Activated T-helper 1 cell treated with anti-CD3 and anti-CD28 coated beads, Interleukin-12 subunit alpha, Interleukin-12 subunit beta, Interleukin-2, Interleukin-4 antibody, amounts not matched to agents 30 ng/mL and 10 ng/mL and 1 ng/mL, durations not matched to agents 14 hours and 24 hours and 36 hours (primary cell): Measurements from ENCODE around the gene OR2AJ1. TPM values are rescaled to one million over a fixed set of nuclear protein-coding genes. Genes with fewer than 3 reads are reported as not detected.
"Not testable (repeated sequence)": the region's sequence is repeated elsewhere in the genome, so short reads cannot be mapped to it uniquely, and the experiment has no call there.

Experiments used
- DNase-seq: peaks from one replicate; pipeline ENCODE4 v3.0.0; 2021; ENCODE audit warnings: low spot score
- H3K27ac Mint-ChIP-seq: one replicate; pipeline ENCODE4 v1.8.0; 2021; ENCODE audit warnings: mild to moderate bottlenecking, mixed read lengths
- H3K27me3 Mint-ChIP-seq: one replicate; pipeline ENCODE4 v1.8.0; 2022; ENCODE audit warnings: mild to moderate bottlenecking, moderate library complexity, mixed read lengths; ENCODE audit not compliant: insufficient read depth
- H3K36me3 Mint-ChIP-seq: one replicate; pipeline ENCODE4 v1.8.0; 2021; ENCODE audit warnings: low read depth, mixed read lengths
- H3K4me1 Mint-ChIP-seq: one replicate; pipeline ENCODE4 v1.8.0; 2021; ENCODE audit warnings: low read depth, mixed read lengths
- H3K4me3 Mint-ChIP-seq: one replicate; pipeline ENCODE4 v1.8.0; 2021; ENCODE audit warnings: mild to moderate bottlenecking, moderate library complexity, mixed read lengths
- H3K9me3 Mint-ChIP-seq: one replicate; pipeline ENCODE4 v1.8.0; 2021; ENCODE audit warnings: mixed read lengths
- intact Hi-C: fragments of 100-400 bp; cut with micrococcal nuclease; formaldehyde crosslinking; loops from one replicate; pipeline ENCODE4 v1.15.1; 2024
- total RNA-seq: library from RNA; stranded (reverse); gene quantifications from 2 replicates; pipeline ENCODE4 v1.2.3, GENCODE V29; 2022

The OR2AJ1 gene
- total RNA-seq, 1 donor from 2014 or later = not detected

- H3K4me3 Mint-ChIP-seq = no peak within 1 kb of the TSS
- DNase-seq = no peak
- no peaks in the 10 kb centered on the region for H3K4me1 Mint-ChIP-seq
- no peaks in the 10 kb centered on the region for H3K27me3 Mint-ChIP-seq
- no peak within 1 kb of the TSS for H3K27ac Mint-ChIP-seq
- no peaks in the 10 kb centered on the region for H3K9me3 Mint-ChIP-seq
- no peaks in the 10 kb centered on the region for H3K36me3 Mint-ChIP-seq
- intact Hi-C loops = no loop called here
These were observed 4.7 kb upstream of the OR2AJ1 start, which contains the start of gene OR2T8 for GRCh38 chr1:247919952-247920351. Gene OR2T8, plus strand, starts transcription at chr1:247920252. Its CDS starts 766 bp downstream, at chr1:247921018.

- Mint-ChIP-seq H3K9me3 (no peaks in the 10 kb centered on the region), H3K36me3 (no peaks in the 10 kb centered on the region), H3K4me1 (no peaks in the 10 kb centered on the region), H3K4me3 (no peak overlapping the region), H3K27ac (no peak overlapping the region), H3K27me3 (no peaks in the 10 kb centered on the region)
- intact Hi-C loops = no loop called here
- DNase-seq = no peak
These were observed 748 bp upstream of the OR2AJ1 start for GRCh38 chr1:247923941-247924340.

GRCh38 chr1:247933989-247934388 lies 9.3 kb downstream of the OR2AJ1 start:
- intact Hi-C loops = no loop called here
- Mint-ChIP-seq H3K27me3 (peaks cover 2% of the 10 kb centered on the region), H3K4me1 (no peaks in the 10 kb centered on the region), H3K27ac (no peak overlapping the region), H3K4me3 (no peak overlapping the region), H3K9me3 (no peaks in the 10 kb centered on the region), H3K36me3 (no peaks in the 10 kb centered on the region)
- DNase-seq = no peak

- Mint-ChIP-seq H3K27ac (no peak overlapping the region), H3K4me3 (no peak overlapping the region), H3K4me1 (no peaks in the 10 kb centered on the region), H3K36me3 (no peaks in the 10 kb centered on the region), H3K9me3 (no peaks in the 10 kb centered on the region), H3K27me3 (peaks cover 4% of the 10 kb centered on the region)
- no peak for DNase-seq
- intact Hi-C loops = loop anchor here (2.0 to 5.0 kb wide), 4 partner anchors 167 to 872 kb away; no protein-coding TSS in a partner anchor
These were observed 11.1 kb downstream of the OR2AJ1 start for GRCh38 chr1:247935781-247936180.

GRCh38 chr1:247936415-247936814 lies 11.7 kb downstream of the OR2AJ1 start:
- no peak overlapping the region for H3K27ac Mint-ChIP-seq
- intact Hi-C loops = loop anchor here (2.0 to 5.0 kb wide), 4 partner anchors 166 to 871 kb away; no protein-coding TSS in a partner anchor
- H3K4me1 Mint-ChIP-seq = no peaks in the 10 kb centered on the region
- H3K27me3 Mint-ChIP-seq = peaks cover 4% of the 10 kb centered on the region
- no peaks in the 10 kb centered on the region for H3K9me3 Mint-ChIP-seq
- H3K36me3 Mint-ChIP-seq = no peaks in the 10 kb centered on the region
- H3K4me3 Mint-ChIP-seq = no peak overlapping the region
- DNase-seq = no peak

GRCh38 chr1:247936965-247937734 lies 12.5 kb downstream of the OR2AJ1 start:
- H3K27ac Mint-ChIP-seq = peak overlapping the region; percentile 5
- peak overlapping the region; percentile 81 for H3K4me3 Mint-ChIP-seq
- not testable (repeated sequence) for H3K9me3 Mint-ChIP-seq, H3K36me3 Mint-ChIP-seq, H3K27me3 Mint-ChIP-seq, H3K4me1 Mint-ChIP-seq
- peak; percentile 83 for DNase-seq
- intact Hi-C loops = loop anchor here (1.0 to 5.0 kb wide), 5 partner anchors 31 to 870 kb away; no protein-coding TSS in a partner anchor

- H3K4me3 Mint-ChIP-seq = no peak overlapping the region
- no peaks in the 10 kb centered on the region for H3K4me1 Mint-ChIP-seq
- H3K36me3 Mint-ChIP-seq = no peaks in the 10 kb centered on the region
- H3K9me3 Mint-ChIP-seq = no peaks in the 10 kb centered on the region
- intact Hi-C loops = no loop called here
- peaks cover 4% of the 10 kb centered on the region for H3K27me3 Mint-ChIP-seq
- DNase-seq = no peak
- H3K27ac Mint-ChIP-seq = no peak overlapping the region
These were observed 17.9 kb downstream of the OR2AJ1 start for GRCh38 chr1:247942624-247943023.

GRCh38 chr1:247948558-247948957 lies 23.9 kb downstream of the OR2AJ1 start, which contains the start of gene OR2L8:
Gene OR2L8, plus strand, starts transcription at chr1:247948858. Its CDS starts 0 bp downstream, at chr1:247948858.
- H3K9me3 Mint-ChIP-seq = no peaks in the 10 kb centered on the region
- H3K36me3 Mint-ChIP-seq = no peaks in the 10 kb centered on the region
- DNase-seq = no peak
- H3K27ac Mint-ChIP-seq = no peak within 1 kb of the TSS
- no peak within 1 kb of the TSS for H3K4me3 Mint-ChIP-seq
- no peaks in the 10 kb centered on the region for H3K4me1 Mint-ChIP-seq
- intact Hi-C loops = no loop called here
- H3K27me3 Mint-ChIP-seq = peaks cover 1% of the 10 kb centered on the region

GRCh38 chr1:247953408-247953807 lies 28.7 kb downstream of the OR2AJ1 start:
- Mint-ChIP-seq H3K36me3 (no peaks in the 10 kb centered on the region), H3K27me3 (no peaks in the 10 kb centered on the region), H3K27ac (no peak overlapping the region), H3K4me3 (no peak overlapping the region), H3K4me1 (no peaks in the 10 kb centered on the region), H3K9me3 (peaks cover 10% of the 10 kb centered on the region)
- intact Hi-C loops = no loop called here
- no peak for DNase-seq

GRCh38 chr1:247961791-247962190 lies 37.1 kb downstream of the OR2AJ1 start:
- Mint-ChIP-seq H3K27ac (no peak overlapping the region), H3K4me1 (no peaks in the 10 kb centered on the region), H3K4me3 (no peak overlapping the region), H3K36me3 (no peaks in the 10 kb centered on the region), H3K27me3 (no peaks in the 10 kb centered on the region), H3K9me3 (peaks cover 10% of the 10 kb centered on the region)
- DNase-seq = no peak
- intact Hi-C loops = no loop called here

- Mint-ChIP-seq H3K4me1 (no peaks in the 10 kb centered on the region), H3K27me3 (no peaks in the 10 kb centered on the region), H3K4me3 (no peak overlapping the region), H3K27ac (no peak overlapping the region), H3K36me3 (no peaks in the 10 kb centered on the region), H3K9me3 (peaks cover 3% of the 10 kb centered on the region)
- intact Hi-C loops = no loop called here
- no peak for DNase-seq
These were observed 38.4 kb downstream of the OR2AJ1 start for GRCh38 chr1:247962911-247963588.

- no peaks in the 10 kb centered on the region for H3K4me1 Mint-ChIP-seq
- intact Hi-C loops = no loop called here
- H3K4me3 Mint-ChIP-seq = no peak within 1 kb of the TSS
- no peak for DNase-seq
- no peak within 1 kb of the TSS for H3K27ac Mint-ChIP-seq
- H3K27me3 Mint-ChIP-seq = no peaks in the 10 kb centered on the region
- no peaks in the 10 kb centered on the region for H3K9me3 Mint-ChIP-seq
- no peaks in the 10 kb centered on the region for H3K36me3 Mint-ChIP-seq
These were observed 40.2 kb downstream of the OR2AJ1 start, which contains the start of gene OR2AK2 for GRCh38 chr1:247964933-247965332. Gene OR2AK2, plus strand, starts transcription at chr1:247965233. Its CDS starts 144 bp downstream, at chr1:247965377.

- H3K27ac Mint-ChIP-seq = no peak overlapping the region
- no peak for DNase-seq
- H3K4me3 Mint-ChIP-seq = no peak overlapping the region
- no peaks in the 10 kb centered on the region for H3K9me3 Mint-ChIP-seq
- intact Hi-C loops = no loop called here
- no peaks in the 10 kb centered on the region for H3K36me3 Mint-ChIP-seq
- no peaks in the 10 kb centered on the region for H3K27me3 Mint-ChIP-seq
- H3K4me1 Mint-ChIP-seq = no peaks in the 10 kb centered on the region
These were observed 42.0 kb downstream of the OR2AJ1 start for GRCh38 chr1:247966532-247967204.
